Gastroesophageal sphincter (tissue), 4 donors: ENCODE data around the gene CLDN3. TPM values are rescaled to one million over a fixed set of nuclear protein-coding genes. Genes with fewer than 3 reads are reported as not detected.
"Not testable (repeated sequence)": the region's sequence is repeated elsewhere in the genome, so short reads cannot be mapped to it uniquely, and the experiment has no call there.

ENCODE experiments used
- ATAC-seq: fragments of 150-250 bp; one replicate; pipeline ENCODE4 v1.9.1; 2016; ENCODE audit warnings: mild to moderate bottlenecking, moderate library complexity
- H3K27ac ChIP-seq, 4 donors: fragments of 200-600 bp; sonication (generic) in 3 of 4; 1 replicate in 3 of 4; 2 replicates in 1 of 4; pipeline ENCODE4 v1.5.1; 2016 to 2019
- H3K27me3 ChIP-seq: fragments of 200-600 bp; sonication (generic); one replicate; pipeline ENCODE4 v1.5.1; 2019
- H3K36me3 ChIP-seq, 2 donors: fragments of 200-600 bp; sonication (generic); one replicate each; pipeline ENCODE4 v1.5.1; 2019; ENCODE audit warnings: control low read depth in 1 of 2
- H3K4me1 ChIP-seq, 3 donors: fragments of 200-600 bp; sonication (generic); 1 replicate in 2 of 3; 2 replicates in 1 of 3; pipeline ENCODE4 v1.5.1; 2016 to 2019; ENCODE audit warnings: control low read depth in 2 of 3
- H3K4me3 ChIP-seq, 2 donors: fragments of 200-600 bp; sonication (generic); one replicate each; pipeline ENCODE4 v1.5.1; 2019; ENCODE audit warnings: mild to moderate bottlenecking in 1 of 2, moderate library complexity in 1 of 2
- H3K9me3 ChIP-seq, 3 donors: fragments of 200-600 bp; sonication (generic); one replicate each; pipeline ENCODE4 v1.5.1; 2017 to 2019; ENCODE audit warnings: control low read depth in 2 of 3
- EP300 ChIP-seq: sonication (generic); formaldehyde crosslinking; IDR thresholded peaks from one replicate; pipeline ENCODE4 v1.6.1; 2017; ENCODE audit warnings: antibody characterized with exemption, mild to moderate bottlenecking
- POLR2A ChIP-seq, 2 donors: fragments of 450-650 bp; IDR thresholded peaks; one replicate each; pipeline ENCODE4 v1.6.1; 2017; ENCODE audit warnings: antibody characterized with exemption in 2 of 2, mild to moderate bottlenecking in 2 of 2, moderate library complexity in 1 of 2
- POLR2AphosphoS5 ChIP-seq: sonication (generic); formaldehyde crosslinking; IDR thresholded peaks from one replicate; pipeline ENCODE4 v1.6.1; 2017; ENCODE audit warnings: antibody characterized with exemption
- WGBS, 2 donors: methylation state at CpG; one replicate each; pipeline ENCODE4 v1.1.5; 2018; ENCODE audit warnings: low coverage in 1 of 2; 5-methylcytosine and 5-hydroxymethylcytosine counted together
- total RNA-seq, 4 donors: library from RNA; depleted of rRNA; stranded (reverse); fragments of >200 nt; gene quantifications; one replicate each; pipeline ENCODE4 v1.1.0, GENCODE V29; 2016
- TF ChIP-seq, protein P1 (sequence below), 4 experiments: fragments of 200-600 bp in 2 of 4; fragments of 450-650 bp in 2 of 4; sonication (generic) in 1 of 4; IDR thresholded peaks; one replicate each; pipeline ENCODE4 v1.5.1; 2017 to 2019; ENCODE audit warnings: antibody characterized with exemption in 4 of 4, mild to moderate bottlenecking in 2 of 4, moderate library complexity in 2 of 4

CLDN3 gene
- total RNA-seq, 4 donors from 2014 or later: 5.9 TPM; not detected in 3

DNA sequence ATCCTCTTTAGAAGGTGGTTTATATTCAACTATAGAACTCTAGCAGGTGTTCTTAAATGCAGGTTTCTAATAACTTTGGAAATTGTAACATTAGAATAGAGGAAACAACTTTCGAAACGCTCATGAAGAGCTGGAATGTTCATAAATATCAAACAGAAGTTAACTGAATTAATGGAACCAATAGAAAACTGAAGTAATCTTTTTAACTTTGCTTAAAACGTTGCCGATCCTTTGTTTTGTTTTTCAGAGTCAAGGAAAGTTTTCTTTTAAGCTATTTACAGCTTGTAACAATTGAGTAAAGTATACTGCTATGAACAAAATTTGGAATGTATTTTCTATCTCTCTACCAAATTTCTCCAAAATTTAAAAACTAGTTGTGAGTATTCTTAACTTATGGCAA lies 19.0 kb upstream of the CLDN3 start:
- Histone ChIP-seq H3K4me1 (no peaks in the 10 kb centered on the region), H3K27me3 (no peaks in the 10 kb centered on the region), H3K36me3 (no peaks in the 10 kb centered on the region), H3K9me3 (no peaks in the 10 kb centered on the region), H3K27ac (no peak overlapping the region), H3K4me3 (no peak overlapping the region)
- TF ChIP-seq POLR2A (IDR thresholded peaks at IDR 0.05) (no peak), EP300 (no peak), POLR2AphosphoS5 (no peak)
- TF ChIP-seq, protein P1, sequence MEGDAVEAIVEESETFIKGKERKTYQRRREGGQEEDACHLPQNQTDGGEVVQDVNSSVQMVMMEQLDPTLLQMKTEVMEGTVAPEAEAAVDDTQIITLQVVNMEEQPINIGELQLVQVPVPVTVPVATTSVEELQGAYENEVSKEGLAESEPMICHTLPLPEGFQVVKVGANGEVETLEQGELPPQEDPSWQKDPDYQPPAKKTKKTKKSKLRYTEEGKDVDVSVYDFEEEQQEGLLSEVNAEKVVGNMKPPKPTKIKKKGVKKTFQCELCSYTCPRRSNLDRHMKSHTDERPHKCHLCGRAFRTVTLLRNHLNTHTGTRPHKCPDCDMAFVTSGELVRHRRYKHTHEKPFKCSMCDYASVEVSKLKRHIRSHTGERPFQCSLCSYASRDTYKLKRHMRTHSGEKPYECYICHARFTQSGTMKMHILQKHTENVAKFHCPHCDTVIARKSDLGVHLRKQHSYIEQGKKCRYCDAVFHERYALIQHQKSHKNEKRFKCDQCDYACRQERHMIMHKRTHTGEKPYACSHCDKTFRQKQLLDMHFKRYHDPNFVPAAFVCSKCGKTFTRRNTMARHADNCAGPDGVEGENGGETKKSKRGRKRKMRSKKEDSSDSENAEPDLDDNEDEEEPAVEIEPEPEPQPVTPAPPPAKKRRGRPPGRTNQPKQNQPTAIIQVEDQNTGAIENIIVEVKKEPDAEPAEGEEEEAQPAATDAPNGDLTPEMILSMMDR (IDR thresholded peaks at IDR 0.05): no peak
- no peak for ATAC-seq
- 82 to 84% methylated on average over 4 of the region's 4 CpGs for WGBS, 2 donors

DNA sequence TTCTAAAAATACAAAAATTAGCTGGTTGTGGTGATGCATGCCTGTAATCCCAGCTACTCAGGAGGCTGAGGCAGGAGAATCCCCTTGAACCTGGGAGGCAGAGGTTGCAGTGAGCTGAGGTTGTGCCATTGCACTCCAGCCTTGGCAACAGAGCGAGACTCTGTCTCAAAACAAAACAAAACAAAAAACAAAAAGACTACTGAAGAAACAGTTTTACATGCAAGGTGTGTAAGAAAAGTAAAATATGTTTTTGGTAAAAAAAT lies 17.6 kb upstream of the CLDN3 start:
- H3K36me3 ChIP-seq, H3K4me1 ChIP-seq, H3K27me3 ChIP-seq, H3K4me3 ChIP-seq, H3K27ac ChIP-seq, H3K9me3 ChIP-seq, ATAC-seq: not testable (repeated sequence)
- no CpG with 5 or more reads among the region's 1 CpG for WGBS, 2 donors

DNA sequence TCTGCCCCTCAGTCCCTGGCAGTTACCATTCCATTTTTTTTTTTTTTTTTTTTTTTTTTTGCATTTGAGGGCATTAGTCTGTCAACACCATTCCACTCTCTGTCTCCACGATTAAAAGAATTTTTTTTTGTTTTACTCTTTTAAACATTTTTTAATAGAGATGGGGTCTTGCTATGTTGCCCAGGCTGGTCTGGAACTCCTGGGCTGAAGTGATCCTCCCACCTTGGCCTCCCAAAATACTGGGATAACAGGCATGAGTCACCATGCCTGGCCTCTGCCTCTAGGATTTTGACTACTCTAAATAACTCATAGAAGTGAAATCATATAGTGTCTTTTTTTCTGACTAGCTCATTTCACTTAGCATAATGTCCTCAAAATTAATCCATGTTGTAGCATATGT lies 16.5 kb upstream of the CLDN3 start:
- no peak for ATAC-seq
- Histone ChIP-seq H3K4me3 (no peak overlapping the region), H3K4me1 (no peaks in the 10 kb centered on the region), H3K27ac (no peak overlapping the region), H3K27me3 (no peaks in the 10 kb centered on the region), H3K36me3 (no peaks in the 10 kb centered on the region), H3K9me3 (no peaks in the 10 kb centered on the region)
- 75 to 83% methylated on average over 1 of the region's 1 CpG for WGBS, 2 donors
- no peak for TF ChIP-seq POLR2AphosphoS5
- TF ChIP-seq EP300: no peak
- no peak for TF ChIP-seq POLR2A (IDR thresholded peaks at IDR 0.05)
- TF ChIP-seq, protein P1 (IDR thresholded peaks at IDR 0.05): no peak

DNA sequence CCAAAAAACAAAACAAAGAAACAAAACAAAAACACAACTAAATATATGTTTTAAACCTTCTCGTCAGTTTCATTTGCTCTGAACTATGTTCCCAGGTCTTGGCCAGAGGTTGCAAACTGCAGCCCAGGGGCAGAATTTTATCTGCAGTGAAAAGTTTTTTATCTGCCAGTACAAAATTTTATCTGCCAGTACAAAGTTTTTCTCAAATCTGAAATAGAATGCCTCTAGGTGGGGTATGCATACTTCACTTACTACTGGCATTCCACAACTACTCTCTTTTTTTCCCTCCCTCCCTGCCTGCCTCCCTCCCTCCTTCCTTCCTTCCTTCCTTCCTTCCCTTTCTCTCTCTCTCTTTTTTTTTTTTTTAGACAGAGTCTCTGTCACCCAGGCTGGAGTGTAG lies 9.4 kb upstream of the CLDN3 start:
- Histone ChIP-seq H3K27ac (no peak overlapping the region), H3K9me3 (no peaks in the 10 kb centered on the region), H3K36me3 (no peaks in the 10 kb centered on the region), H3K4me1 (no peaks in the 10 kb centered on the region), H3K27me3 (no peaks in the 10 kb centered on the region), H3K4me3 (no peak overlapping the region)
- ATAC-seq: no peak
- 69% methylated on average over 1 of the region's 1 CpG; no CpG with 5 or more reads in 1 of the 2 donors for WGBS, 2 donors
- TF ChIP-seq POLR2AphosphoS5 (no peak), POLR2A (IDR thresholded peaks at IDR 0.05) (no peak)

DNA sequence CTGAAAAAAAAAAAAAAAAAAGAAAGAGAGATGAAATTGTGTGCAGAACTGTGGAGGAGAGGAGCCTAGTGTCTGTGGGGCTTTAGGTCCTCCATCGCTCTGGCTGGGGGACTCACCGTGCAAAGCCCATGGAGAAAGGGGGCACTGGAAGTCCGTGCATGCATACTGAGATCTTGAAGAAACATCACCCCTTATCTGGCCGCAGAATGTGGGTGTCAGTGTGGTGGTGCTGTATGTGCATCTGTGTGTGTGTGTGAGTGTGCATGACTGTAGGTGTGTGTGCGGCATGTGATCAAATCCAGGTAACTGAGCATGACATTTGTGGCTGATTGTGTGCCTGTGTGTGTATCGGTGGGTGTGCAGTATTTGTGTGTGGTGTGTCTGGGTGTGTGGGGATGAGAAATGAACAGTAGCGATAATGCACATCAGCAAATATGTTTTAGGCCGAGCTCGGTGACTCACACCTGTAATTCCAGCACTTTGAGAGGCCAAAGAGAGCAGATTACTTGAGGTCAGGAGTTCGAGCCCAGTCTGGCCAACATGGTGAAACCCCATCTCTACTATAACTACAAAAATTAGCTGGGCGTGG lies 8.8 kb upstream of the CLDN3 start:
- Histone ChIP-seq H3K9me3 (no peaks in the 10 kb centered on the region), H3K4me3 (no peak overlapping the region), H3K4me1 (no peaks in the 10 kb centered on the region), H3K27me3 (no peaks in the 10 kb centered on the region), H3K36me3 (no peaks in the 10 kb centered on the region), H3K27ac (no peak overlapping the region)
- no peak for ATAC-seq
- TF ChIP-seq POLR2A (IDR thresholded peaks at IDR 0.05) (no peak), POLR2AphosphoS5 (no peak), EP300 (no peak)
- TF ChIP-seq, protein P1 (IDR thresholded peaks at IDR 0.05): no peak
- 87 to 88% methylated on average over 9 to 11 of the region's 11 CpGs for WGBS, 2 donors

DNA sequence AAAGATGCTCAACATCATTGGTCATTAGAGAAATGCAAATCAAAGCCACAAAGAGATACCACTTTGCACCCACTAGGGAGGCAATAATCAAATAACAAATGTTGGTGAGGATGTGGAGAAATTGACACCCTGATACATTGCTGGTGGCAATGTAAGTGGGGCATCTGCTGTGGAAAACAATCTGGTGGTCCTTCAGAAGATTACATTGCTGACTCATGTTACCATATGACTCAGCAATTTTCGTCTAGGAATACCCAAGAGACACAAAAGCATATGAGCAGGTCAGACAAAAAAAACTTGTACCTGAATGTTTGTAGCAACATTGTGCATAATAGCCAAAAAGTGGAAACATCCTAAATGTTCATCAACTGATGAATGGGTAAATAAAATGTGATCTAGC lies 4.9 kb upstream of the CLDN3 start:
- no peak for ATAC-seq

More for the DNA sequence above, 4.9 kb upstream of the CLDN3 start:
- Histone ChIP-seq H3K4me3 (no peak overlapping the region), H3K27ac (no peak overlapping the region), H3K9me3 (no peaks in the 10 kb centered on the region), H3K4me1 (peaks cover 0 to 10% (median 0%) of the 10 kb centered on the region in 3 donors), H3K27me3 (peaks cover 31% of the 10 kb centered on the region), H3K36me3 (no peaks in the 10 kb centered on the region)
- TF ChIP-seq EP300 (no peak), POLR2A (IDR thresholded peaks at IDR 0.05) (no peak), POLR2AphosphoS5 (no peak)
- TF ChIP-seq, protein P1 (IDR thresholded peaks at IDR 0.05): no peak
- WGBS, 2 donors: 12% methylated on average over 1 of the region's 1 CpG; no CpG with 5 or more reads in 1 of the 2 donors
